ENCODE measurements around the gene HSPB1. TPM values are rescaled to one million over a fixed set of nuclear protein-coding genes. Genes with fewer than 3 reads are reported as not detected.

Gene HSPB1
- total RNA-seq, 1 experiment from 2014 or later: 202 TPM

GRCh38 chr7:76347710-76348109, 45.2 kb downstream of the HSPB1 start:
- Mint-ChIP-seq H3K9me3 (peaks cover 13% of the 10 kb centered on the region), H3K4me1 (peaks cover 49% of the 10 kb centered on the region), H3K27ac (peak overlapping the region; percentile 89), H3K4me3 (no peak overlapping the region), H3K36me3 (peaks cover 80% of the 10 kb centered on the region), H3K27me3 (ENCODE audit: low read depth) (no peaks in the 10 kb centered on the region)
- POLR2A ChIA-PET: no interaction called here
- TF ChIP-seq ZNF232 (CRISPR knock-in tag; IDR thresholded peaks at IDR 0.05) (no peak), MLX (CRISPR knock-in tag; IDR thresholded peaks at IDR 0.05) (no peak), ATF2 (CRISPR knock-in tag; IDR thresholded peaks at IDR 0.05; ENCODE audit: borderline replicate concordance, low read depth) (no peak), FOXP1 (CRISPR knock-in tag; IDR thresholded peaks at IDR 0.05; ENCODE audit: borderline replicate concordance) (no peak), ZNF416 (CRISPR knock-in tag; IDR thresholded peaks at IDR 0.05) (no peak), HMGA2 (CRISPR knock-in tag; IDR thresholded peaks at IDR 0.05) (no peak), TP53 (CRISPR knock-in tag; IDR thresholded peaks at IDR 0.05) (no peak), JUN (CRISPR knock-in tag; IDR thresholded peaks at IDR 0.05) (no peak), SOX15 (CRISPR knock-in tag; IDR thresholded peaks at IDR 0.05) (no peak), GRHL2 (CRISPR knock-in tag; IDR thresholded peaks at IDR 0.05; ENCODE audit: insufficient replicate concordance, severe bottlenecking) (no peak), ERG (CRISPR knock-in tag; IDR thresholded peaks at IDR 0.05) (no peak), ZNF138 (CRISPR knock-in tag; conservative IDR thresholded peaks at IDR 0.05) (no peak), RELA (CRISPR knock-in tag; IDR thresholded peaks at IDR 0.05; ENCODE audit: borderline replicate concordance) (no peak), KAT7 (CRISPR knock-in tag; IDR thresholded peaks at IDR 0.05; ENCODE audit: borderline replicate concordance) (no peak), NFE2L1 (CRISPR knock-in tag; IDR thresholded peaks at IDR 0.05) (no peak)
- DNase-seq (ENCODE audit: low spot score): no peak
- CTCF ChIA-PET: no interaction called here
- ATAC-seq: no peak

DNA sequence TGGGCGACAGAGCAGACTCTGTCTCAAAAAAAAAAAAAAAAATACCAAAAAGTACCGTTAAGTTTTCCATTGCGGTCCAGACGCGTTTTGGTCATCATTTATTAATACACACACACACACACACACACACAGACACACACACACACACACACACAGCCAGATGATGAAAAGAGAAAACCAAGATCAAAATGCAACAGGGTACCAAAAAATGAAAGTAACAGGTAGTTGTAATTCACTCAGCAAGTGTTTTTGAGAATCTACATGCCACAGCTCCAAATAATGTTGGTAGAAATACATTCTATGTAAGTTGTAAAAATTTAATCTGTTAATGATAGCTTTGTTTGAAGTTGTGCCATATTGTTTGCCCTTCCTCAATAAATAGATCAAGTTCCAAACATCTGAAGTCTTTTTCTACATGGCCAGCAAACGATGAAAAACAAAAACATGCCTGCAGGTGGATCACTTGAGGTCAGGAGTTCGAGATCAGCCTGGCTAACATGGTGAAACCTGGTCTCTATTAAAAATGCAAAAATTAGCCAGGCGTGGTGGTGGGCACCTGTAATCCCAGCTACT, 46.9 kb downstream of the HSPB1 start:
- no peak for DNase-seq (ENCODE audit: low spot score)
- Mint-ChIP-seq H3K4me1 (peaks cover 46% of the 10 kb centered on the region), H3K27me3 (ENCODE audit: low read depth) (no peaks in the 10 kb centered on the region), H3K4me3 (no peak overlapping the region), H3K36me3 (peaks cover 76% of the 10 kb centered on the region), H3K9me3 (peaks cover 13% of the 10 kb centered on the region), H3K27ac (peak overlapping the region; percentile 67; the same call in 1 of the 2 replicates)
- TF ChIP-seq ZNF263 (CRISPR knock-in tag; IDR thresholded peaks at IDR 0.05; ENCODE audit: low read depth) (no peak), ESRRA (CRISPR knock-in tag; IDR thresholded peaks at IDR 0.05; ENCODE audit: borderline replicate concordance) (no peak), SP1 (CRISPR knock-in tag; conservative IDR thresholded peaks at IDR 0.05) (no peak), GRHL2 (CRISPR knock-in tag; IDR thresholded peaks at IDR 0.05; ENCODE audit: insufficient replicate concordance, severe bottlenecking) (no peak), ZNF232 (CRISPR knock-in tag; IDR thresholded peaks at IDR 0.05) (no peak), MXD4 (CRISPR knock-in tag; IDR thresholded peaks at IDR 0.05; ENCODE audit: borderline replicate concordance) (no peak), ZNF281 (CRISPR knock-in tag; IDR thresholded peaks at IDR 0.05) (no peak), CREM (CRISPR knock-in tag; IDR thresholded peaks at IDR 0.05) (no peak), JUN (CRISPR knock-in tag; IDR thresholded peaks at IDR 0.05) (no peak)
- TF ChIP-seq, protein P1, sequence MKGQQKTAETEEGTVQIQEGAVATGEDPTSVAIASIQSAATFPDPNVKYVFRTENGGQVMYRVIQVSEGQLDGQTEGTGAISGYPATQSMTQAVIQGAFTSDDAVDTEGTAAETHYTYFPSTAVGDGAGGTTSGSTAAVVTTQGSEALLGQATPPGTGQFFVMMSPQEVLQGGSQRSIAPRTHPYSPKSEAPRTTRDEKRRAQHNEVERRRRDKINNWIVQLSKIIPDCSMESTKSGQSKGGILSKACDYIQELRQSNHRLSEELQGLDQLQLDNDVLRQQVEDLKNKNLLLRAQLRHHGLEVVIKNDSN (CRISPR knock-in tag; IDR thresholded peaks at IDR 0.05): no peak
- TF ChIP-seq, protein P2, sequence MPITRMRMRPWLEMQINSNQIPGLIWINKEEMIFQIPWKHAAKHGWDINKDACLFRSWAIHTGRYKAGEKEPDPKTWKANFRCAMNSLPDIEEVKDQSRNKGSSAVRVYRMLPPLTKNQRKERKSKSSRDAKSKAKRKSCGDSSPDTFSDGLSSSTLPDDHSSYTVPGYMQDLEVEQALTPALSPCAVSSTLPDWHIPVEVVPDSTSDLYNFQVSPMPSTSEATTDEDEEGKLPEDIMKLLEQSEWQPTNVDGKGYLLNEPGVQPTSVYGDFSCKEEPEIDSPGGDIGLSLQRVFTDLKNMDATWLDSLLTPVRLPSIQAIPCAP (CRISPR knock-in tag; IDR thresholded peaks at IDR 0.05): no peak
- ChIA-PET CTCF (no interaction called here), POLR2A (no interaction called here)
- no peak for ATAC-seq

Measured in WTC11 (cell line).